ENCODE results near the gene DCAF8.

Gene DCAF8

DNA sequence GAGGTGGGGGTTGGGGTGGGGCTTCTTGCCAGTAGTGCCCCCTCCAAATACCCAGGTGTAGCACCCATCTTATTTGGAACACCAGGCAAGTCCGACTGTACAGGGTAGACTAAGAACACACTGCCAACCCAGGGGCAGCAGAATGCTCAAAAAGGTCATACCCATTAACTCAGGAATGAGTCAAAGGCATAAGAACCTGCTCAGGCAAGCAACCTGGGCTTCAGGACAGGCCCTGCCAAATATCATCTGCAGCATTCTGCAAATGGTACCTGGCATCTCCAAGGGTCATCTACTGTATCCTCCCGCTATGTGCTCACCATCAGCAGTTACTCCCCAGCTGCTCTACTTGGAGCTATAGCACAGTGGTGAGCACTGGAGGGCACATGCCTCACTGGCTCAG lies 37.7 kb downstream of the DCAF8 start:
- DNase-seq: no peak

DNA sequence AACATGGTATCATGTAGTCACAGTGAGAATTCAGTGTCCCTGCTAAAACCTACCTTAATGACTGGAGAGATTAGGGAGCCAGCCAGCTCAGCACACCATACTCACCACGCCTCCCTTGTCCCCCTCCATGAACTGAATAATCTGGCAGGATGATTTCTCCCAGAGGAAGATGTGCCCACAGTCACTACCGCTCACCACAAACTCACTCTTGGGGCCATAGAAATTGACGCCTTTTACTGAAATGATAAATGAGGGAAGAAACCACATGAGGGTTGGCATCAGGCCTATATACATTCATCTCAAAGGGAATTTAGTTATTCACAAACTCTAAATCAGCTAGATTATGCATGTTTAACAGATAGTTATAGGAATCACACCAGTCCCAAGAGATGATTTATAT lies 39.8 kb downstream of the DCAF8 start:
- DNase-seq: no peak

DNA sequence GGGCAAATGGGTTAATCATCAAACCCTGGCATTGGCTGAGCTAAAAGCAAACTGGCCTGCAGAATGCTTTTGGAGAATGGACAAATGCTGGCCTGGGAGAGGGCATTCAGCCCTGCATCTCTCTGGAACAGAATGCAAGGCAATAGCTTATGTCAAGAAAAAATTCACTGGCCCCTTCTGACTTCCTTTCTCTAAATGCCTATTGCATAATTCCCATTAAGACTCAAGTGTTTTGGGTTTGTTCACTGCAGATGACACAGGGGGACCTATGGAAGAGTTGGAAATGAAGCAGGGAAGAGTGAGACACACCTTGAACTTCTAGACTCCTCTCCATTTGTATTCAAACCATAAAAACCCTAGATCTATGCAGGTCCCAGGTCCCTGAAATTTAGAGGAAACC lies 41.3 kb downstream of the DCAF8 start:
- DNase-seq: no peak

DNA sequence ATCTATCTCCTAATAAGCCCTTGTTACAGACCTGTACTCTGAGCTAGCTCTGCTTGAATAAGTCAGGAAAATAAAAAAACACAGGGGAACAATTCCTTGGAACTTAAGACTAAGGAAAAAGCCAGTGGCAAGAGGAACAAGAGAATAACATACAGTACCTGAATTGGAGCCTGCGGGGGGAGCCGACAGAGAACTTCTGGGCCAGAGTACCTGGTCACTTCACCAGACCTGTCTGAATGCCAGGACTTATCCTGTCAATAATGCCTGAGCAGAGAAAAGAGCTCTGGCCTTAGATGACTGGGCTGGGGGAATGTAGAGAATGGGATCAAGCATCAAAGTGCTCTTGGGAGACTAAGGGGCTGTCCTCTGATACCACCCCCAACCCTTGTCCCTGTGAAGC lies 42.0 kb downstream of the DCAF8 start:
- no peak for DNase-seq

DNA sequence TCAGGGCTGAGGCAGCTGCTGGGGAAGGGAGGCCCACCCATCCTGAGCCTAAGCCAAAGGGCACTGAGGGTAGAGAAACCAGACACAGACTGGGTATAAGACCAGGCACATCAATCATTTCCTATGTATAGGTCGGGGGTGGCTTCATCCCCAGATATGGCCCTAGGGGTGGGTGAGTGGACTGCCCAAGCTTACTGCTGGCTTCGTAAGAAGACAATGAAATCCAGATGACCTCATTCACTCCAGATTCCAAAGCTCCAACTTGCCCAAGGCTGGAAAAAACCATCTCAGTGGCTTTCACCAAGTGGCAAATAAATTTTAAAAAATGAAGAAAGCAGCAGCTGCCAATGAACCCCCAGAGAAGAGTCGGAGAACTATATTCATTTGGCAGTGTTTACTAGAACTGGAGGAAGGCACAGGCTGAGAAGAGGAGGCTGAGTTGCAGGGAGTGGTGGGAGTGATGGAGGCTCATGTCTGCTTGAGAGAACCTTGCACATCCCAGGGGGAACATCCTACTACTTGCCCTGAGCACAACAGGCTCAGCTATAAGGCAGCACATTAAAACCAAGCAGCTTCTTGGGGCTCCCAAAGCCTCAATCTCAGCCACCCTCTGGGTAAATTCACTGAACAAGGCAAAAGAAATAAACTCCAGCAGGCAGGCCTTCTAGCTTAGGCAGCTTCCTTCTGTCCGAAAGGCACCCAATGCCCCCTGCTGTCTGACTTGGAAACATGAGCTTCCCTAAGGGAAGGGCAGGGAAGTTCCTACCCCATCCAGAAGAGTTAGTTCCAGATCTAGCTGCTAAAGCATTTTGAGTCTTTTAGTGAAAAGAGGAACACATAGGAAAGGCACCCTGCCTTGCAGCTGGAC lies 43.1 kb downstream of the DCAF8 start:
- DNase-seq: no peak

DNA sequence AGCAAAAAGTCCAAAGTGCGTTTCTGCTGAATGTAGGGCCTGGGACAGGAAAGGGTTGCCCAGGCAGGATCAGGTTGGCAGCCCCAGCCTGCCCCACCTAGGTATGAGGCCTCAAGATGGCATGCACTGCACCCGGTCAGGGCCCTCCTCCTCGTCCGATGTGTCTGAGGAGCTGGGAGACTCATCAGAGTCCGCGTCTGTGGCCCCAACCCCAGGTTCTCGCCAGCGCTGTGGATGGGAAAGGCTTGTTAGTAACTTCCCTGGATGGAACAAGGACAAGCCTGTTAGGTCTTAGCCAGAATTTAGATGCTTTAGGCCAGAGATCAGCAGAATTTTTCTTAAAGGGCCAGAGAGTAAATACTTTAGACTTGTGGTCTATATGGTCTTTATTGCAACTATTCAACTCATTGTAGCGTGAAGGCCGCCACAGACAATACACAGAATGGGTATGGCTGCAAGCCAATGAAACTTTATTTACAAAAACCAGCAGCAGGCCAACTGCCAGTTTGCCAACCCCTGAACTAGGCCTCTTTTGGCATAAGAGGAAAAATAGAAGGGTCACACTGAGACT lies 44.8 kb downstream of the DCAF8 start:
- no peak for DNase-seq

DNA sequence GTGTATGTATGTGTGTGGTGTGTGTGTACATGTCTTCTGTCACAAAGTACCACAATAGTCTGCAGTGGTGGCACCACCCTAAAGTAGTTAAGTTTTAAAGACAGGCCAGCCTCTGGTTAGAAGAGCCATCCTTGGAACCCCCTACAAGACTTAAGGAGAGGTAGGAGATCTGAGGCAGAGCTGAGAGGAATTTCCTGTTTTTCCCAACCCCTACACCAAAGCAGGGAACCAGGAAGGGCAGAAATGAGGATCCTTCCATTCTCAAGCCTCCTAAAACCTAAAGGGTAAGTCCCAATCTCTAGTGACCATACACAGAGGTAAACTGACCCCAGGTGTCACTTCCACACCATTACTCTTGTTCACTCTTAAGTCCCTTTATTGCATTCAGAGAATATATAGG lies 46.0 kb downstream of the DCAF8 start:
- DNase-seq: no peak

DNA sequence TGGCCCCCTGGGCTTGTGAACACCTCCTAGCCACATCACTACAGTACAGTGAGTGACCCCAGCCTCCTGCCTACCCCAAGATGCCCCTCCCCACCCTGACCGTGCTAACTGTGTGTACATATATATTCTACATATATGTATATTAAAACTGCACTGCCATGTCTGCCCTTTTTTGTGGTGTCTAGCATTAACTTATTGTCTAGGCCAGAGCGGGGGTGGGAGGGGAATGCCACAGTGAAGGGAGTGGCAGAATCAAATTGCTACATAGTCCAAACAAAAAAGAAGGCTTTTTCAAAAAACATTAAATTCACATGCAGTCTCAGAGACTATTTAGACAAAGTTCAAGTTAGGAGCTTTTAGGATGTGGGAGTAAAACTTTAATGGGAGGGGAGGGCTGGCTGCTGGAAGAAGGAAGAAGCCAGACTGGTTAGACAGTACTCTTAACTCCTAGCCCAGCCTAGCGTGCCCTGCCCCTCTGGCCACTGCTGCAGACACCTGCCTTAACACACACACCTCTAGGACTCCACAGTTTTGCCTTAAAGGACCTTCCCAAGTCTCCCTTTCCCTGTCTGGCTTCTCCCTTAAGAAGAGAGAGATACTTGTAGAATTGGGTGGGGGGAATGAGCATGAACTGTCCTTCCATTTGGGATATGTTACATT lies 47.7 kb downstream of the DCAF8 start:
- no peak for DNase-seq

DNA sequence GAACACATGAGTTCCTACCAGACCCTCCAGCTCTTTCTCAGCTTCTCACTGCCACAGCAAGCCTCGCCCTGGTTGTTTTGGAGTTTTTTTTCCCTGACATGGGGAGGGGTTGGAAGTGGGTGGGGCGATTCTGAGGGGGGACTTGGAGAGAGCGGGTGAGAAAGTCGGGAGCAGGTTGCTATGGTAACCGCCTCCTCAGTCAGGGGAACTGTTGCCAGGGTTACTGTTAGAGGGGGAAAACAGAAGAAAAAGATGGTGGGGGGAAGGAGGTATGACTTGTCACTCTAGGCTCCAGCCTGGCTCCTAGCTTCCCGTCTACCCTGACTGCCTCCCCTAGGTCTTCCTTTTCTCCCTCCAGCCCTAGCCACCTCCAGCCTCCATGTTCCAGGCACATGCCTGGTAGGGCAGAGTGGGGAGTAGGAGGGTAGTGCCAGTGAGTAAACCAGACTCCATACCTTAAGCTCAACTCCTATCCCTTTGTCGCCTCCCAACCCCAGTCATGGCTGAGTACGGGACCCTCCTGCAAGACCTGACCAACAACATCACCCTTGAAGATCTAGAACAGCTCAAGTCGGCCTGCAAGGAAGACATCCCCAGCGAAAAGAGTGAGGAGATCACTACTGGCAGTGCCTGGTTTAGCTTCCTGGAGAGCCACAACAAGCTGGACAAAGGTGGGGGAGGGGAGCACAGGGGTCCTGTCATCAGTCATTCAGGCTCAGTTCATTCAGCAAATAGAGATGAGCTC lies 51.1 kb downstream of the DCAF8 start:
- DNase-seq: no peak

DNA sequence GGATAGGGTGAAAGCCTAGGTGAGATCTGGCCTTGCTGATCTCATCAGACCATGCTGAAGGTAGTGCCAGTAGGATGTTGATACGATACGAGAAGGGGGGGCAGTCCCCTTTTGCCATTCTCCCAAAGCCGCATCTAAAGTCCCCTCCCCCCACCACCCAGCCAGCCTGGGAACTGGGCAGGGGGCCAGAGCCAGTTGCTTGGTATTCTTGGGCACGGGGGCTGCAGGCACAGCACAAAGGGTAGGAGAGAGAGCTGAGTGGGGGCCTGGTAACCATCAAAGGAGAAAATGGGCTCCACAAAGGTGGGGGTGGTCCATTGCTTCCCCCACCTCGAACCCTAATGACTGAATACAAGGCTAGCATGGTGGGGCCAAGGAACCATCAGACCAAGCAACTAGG lies 51.8 kb downstream of the DCAF8 start:
- DNase-seq: no peak

DNA sequence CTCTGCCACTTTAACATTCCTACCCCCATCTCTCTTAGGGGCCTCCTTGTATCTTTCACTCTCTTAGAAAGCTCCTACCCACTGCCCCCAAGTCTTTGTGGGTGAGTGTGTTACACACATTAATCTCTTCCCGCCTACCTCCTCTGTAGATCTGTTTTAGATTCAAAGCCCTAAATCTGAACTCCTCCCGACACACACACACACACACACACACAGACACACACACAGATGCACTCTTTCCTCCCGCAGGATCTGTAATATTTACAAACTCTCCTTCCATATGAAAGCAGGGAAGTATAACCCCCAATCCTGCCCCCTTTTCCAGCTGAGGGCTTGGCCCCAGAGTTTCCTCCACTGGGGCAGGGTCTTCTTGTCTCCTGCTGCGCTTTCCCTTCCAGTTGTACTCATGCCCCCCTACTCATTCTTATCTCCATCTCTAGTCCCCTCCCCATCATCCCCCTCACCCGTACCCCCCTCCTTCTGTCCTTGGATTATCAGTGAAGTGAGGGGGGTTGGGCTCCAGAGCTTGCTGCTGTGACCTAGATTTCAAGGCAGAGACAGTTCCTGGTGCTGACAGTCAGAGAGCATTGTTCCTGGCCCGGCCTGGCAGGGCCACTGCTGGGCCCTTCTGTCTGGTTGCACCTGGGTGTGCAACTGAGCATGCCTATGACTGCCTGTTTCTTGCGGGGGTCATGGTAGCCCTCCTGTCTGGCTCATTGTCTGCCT lies 52.9 kb downstream of the DCAF8 start:
- peak; percentile 79 to 88 for DNase-seq

DNA sequence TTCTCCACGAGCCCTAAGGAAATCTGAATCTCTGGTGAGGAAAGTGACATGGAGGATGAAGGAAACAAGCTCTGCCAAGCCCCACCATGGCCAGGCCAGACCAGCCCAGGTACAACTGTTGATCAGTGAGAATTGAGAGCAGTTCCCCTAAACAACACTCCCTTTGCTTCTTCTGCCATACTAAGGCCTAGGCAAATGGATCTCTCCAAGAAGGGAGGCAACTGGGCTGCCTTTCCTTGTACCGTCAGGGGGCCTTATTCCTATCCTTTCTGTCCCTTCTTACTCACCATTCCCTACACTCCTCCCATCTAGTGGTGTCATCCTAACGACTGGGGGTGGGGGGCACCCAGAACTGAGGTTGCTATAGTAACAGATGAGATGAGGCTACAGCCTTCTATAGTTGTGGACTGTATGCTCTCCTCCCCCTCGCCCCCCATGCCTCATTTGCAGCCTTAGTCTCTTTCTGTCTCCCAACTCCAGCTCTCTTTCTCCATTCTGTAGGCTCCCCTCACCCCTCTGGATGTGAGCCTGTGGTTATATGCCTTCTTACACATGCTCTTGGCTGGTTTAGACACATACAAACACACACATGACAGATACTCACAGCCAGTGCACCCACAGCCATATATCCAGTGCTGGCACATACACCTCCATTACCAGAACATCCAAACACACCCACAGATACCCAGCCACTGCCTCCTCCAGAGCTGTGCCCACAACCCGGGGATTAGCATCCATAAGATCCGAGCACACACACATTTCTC lies 53.6 kb downstream of the DCAF8 start:
- no peak for DNase-seq

DNA sequence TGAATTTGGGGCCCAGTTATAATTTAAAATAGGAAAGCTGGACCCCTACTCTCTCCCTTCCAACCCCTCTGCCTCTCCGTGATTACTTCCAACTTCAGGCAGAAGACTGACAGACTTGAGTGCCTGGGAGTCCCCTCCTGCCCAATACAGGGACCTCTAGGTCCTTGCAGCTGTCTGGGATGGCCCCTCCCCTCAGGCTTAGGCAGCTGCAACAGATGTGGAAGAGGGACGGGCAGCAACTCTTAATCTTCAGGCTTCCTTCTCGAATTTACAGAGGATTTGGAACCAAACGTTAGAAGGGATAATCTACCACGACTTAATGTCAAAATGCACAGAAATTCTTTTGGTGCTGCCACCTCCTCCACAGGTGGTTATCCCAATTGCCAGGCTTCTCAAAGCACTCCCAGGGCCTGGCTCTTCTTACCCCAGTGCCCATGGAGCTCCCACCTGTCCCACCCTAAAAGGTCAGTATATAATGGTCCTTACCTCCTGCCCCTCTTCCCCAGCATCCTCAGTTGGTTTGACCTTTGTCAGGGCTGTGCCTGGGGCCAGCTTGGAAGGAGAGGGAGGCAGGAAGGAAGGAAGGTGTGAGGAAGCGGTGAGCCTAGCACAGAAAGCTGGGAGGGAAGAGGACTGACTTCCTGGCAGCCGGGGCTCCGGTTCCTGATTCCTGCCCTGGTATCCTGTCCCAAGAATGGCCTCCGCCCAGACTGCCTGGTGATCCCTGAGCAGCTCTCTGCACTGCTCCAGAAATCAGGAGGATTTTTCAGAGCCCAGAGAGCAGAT lies 54.4 kb downstream of the DCAF8 start:
- DNase-seq: no peak

DNA sequence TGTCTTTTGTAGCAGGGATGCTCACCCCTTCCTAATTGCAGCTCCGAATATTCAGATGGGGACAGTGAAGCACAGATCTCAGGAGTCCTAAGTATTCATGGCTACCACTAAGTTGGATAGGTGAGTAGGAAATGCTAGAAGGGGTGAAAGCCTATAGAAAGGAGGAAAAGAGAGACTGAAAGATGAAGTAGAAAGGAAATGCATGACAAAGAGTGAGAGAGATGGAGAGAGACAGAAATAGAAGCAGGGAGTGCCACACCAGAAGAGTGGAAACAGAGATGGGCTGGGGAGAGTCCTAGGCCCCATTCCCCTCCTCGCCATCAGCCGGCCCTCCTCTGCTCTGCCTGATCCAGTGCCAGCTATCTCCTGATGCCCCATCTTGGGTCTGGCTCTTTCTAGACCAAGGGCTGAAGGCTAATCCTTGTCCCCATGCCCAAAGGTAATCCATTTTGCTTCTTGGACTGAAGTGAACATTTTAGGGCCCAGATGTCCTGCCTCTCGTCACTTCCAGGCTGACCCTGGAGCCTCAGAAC lies 55.2 kb downstream of the DCAF8 start:
- no peak for DNase-seq

DNA sequence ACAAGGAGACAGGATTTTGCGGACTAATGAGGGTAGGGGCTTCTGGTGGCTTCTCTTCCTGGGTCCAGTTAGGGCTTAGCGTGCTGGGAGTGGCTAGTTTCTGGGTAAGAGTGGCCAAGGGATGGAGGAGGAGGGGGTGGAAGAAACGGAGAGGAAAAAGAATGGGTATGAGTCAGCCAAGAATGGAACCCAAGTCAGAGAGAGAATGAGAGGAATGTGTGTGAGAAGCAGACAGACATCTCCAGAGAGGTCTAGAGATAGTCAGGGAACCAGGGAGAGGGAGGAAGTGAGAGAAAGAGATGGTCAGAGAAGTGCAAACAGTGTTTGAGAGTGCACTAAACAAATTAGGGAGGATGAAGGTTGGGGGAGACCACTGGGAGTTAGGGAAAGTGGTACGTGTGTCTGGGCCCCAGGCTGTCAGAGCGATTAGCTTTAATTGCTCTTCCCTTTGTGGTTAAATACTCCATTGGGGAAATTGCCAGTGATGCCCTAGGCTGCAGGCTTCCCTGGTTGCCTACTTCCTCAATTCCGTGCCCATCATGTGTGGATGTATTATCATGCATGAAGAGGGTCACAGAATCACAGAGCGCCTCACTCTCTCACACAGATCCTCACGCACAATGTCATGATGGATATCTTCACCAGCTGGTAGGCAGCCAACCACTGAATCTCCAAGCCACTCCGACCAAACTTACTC lies 55.8 kb downstream of the DCAF8 start:
- DNase-seq: no peak

DNA sequence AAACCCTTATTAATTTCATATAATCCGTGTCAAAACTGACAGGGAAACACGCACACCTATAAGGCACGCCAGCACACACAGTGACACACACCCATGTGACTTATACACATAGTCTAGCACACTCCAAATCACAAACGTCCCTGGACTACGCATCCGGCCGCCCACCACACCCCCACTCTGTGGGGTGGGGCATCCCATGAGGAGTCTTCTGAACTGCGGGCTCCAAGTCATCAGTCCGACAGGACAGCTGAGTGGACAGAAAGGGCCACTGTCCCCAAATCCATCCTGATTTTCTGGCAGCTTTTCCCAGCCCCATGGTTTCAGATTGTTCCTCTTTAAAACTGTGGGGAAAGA lies 56.3 kb downstream of the DCAF8 start:
- no peak for DNase-seq

DNA sequence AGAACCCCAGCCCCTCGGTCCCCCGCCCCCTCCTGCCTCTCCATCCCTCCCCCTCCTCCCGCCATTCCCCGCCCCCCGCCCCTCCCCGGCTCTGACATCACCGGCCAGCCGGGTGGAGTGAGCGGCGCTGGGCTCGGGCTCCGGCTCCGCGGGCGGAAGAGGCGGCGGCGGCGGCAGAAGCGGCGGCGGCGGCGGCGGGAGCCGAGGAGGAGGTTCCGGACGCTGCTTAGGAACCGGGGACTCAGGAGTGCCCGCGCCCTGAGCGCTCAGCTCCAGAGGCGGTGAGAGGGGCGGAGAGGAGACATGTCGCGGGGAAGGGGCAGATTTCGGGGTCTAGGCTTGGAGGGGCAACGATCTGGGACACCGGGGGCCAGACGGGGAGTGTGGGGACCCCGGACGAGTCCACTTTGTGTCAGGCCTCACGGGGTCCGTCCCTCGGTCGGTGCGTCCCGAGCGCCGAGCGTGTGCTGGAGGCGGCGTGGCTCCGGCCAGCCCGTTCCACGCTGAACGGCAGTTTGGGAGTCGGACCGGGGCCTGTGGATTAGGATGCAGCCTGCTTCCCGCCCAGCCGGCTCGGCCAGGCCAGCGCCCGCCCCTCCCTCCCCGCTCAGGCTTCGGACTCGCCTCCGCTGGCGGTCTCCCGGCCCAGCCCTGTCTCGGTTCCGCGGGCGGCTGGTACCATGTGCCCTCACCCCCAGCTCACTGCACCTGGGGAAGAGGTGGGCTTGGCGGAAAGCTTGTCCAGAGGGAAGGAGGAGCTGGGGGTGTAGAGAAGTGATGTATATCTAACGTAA lies 56.9 kb downstream of the DCAF8 start, which contains the start of gene PEA15:
PEA15 (plus strand) TSS at position 143 of the 794 bp plus-strand sequence. CDS start 6,161 bp downstream, outside the sequence.
- no peak for DNase-seq

DNA sequence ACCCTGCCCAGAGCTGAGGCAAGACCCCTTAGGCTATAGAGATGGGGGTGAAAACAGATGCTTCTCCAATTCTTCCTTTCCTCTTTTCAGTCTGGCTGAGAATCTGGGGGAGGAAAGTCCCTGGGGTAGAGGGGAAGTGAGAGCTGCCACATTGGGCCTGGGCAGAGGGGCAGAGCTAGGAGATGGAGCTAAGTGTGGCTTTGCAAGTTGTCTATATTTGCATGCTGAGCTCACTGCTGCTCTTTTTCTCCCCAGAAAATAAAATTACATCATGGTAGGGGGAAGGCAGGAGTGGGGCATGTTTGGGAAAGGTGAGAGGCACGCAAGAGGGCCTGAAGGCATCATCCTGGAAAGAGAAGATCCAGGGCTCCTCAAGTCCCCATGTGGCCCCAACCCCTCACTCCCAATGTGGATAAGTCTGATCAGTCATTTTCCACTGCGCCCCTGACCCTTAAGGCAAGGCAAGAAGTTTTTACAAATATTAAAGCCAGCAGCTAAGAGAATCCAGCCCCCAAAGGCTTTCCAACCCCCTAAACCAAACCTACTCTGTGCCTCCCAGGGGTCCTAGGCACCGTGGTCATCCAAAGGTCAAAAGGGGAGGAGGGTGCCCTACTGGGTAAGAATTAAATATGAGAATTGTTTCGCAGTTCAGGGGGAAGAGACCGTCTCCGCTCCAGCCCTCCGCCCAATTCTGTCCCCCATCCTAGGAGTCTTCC lies 57.7 kb downstream of the DCAF8 start:
- no peak for DNase-seq

DNA sequence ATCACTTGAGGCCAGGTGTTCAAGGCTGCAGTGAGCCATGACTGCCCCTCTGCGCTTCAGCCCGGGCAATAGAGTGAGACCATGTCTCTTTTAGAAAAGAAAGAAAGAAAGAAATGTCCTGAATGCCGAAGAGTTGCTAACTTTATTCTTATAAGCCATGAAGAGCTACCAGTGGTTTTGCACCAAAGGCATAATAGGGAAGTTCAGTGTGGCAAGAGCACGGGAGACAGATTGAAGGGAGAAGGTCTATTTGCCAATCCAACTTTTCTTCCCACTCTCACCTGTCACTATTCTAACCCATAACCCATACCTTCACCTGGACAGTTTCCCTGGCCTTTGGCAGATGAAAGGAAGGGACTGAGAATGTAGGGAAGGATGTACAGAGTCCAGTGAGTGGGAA lies 61.6 kb downstream of the DCAF8 start:
- DNase-seq: no peak

Measured in cerebellar nuclear complex (tissue), 1 donor.